Stromal cell of bone marrow (primary cell): ENCODE data around the gene CENPP.

Experiments
- DNase-seq: peaks from one replicate; pipeline ENCODE4 v3.0.0-alpha.2; 2012; ENCODE audit warnings: low read depth

CENPP gene

GRCh38 chr9:92639124-92639523 lies 313.4 kb downstream of the CENPP start:
- no peak for DNase-seq

- DNase-seq = no peak
Measured at GRCh38 chr9:92639791-92640271, 314.1 kb downstream of the CENPP start.

- no peak for DNase-seq
Measured at GRCh38 chr9:92640398-92641091, 314.8 kb downstream of the CENPP start.

GRCh38 chr9:92641092-92641809 lies 315.5 kb downstream of the CENPP start:
- DNase-seq = no peak

GRCh38 chr9:92642041-92642451 lies 316.3 kb downstream of the CENPP start:
- DNase-seq = no peak

GRCh38 chr9:92642564-92642963 lies 316.8 kb downstream of the CENPP start:
- DNase-seq = no peak

- no peak for DNase-seq
Measured at GRCh38 chr9:92644278-92644677, 318.5 kb downstream of the CENPP start.

GRCh38 chr9:92645041-92645440 lies 319.3 kb downstream of the CENPP start:
- DNase-seq = no peak

- DNase-seq = no peak
Measured at GRCh38 chr9:92647671-92648473, 322.1 kb downstream of the CENPP start.

GRCh38 chr9:92648474-92648971 lies 322.8 kb downstream of the CENPP start:
- DNase-seq = no peak

GRCh38 chr9:92649007-92649406 lies 323.3 kb downstream of the CENPP start:
- DNase-seq = no peak

GRCh38 chr9:92650296-92650695 lies 324.5 kb downstream of the CENPP start:
- DNase-seq = no peak

GRCh38 chr9:92650839-92651621 lies 325.3 kb downstream of the CENPP start:
- no peak for DNase-seq

- no peak for DNase-seq
Measured at GRCh38 chr9:92652461-92652860, 326.7 kb downstream of the CENPP start.

- no peak for DNase-seq
Measured at GRCh38 chr9:92654481-92655301, 328.9 kb downstream of the CENPP start.

- DNase-seq = no peak
Measured at GRCh38 chr9:92655366-92655765, 329.6 kb downstream of the CENPP start.

GRCh38 chr9:92655896-92656536 lies 330.3 kb downstream of the CENPP start:
- no peak for DNase-seq

GRCh38 chr9:92656537-92656925 lies 330.8 kb downstream of the CENPP start:
- DNase-seq = no peak

GRCh38 chr9:92657296-92658094 lies 331.7 kb downstream of the CENPP start:
- DNase-seq = no peak
